ENCODE measurements around the gene EFHC1.

GRCh38 chr6:52381249-52381648 lies 38.9 kb upstream of the EFHC1 start:
- TF ChIP-seq CTCF (IDR thresholded peaks at IDR 0.05) (no peak), POLR2A (IDR thresholded peaks at IDR 0.05) (no peak), EP300 (IDR thresholded peaks at IDR 0.05) (no peak)
